ES-I3 (cell line): Measurements from ENCODE around the gene CERS6.

ENCODE experiments used
- H3K36me3 ChIP-seq: 2 replicates; pipeline ENCODE4 v1.6.1; 2013; ENCODE audit warnings: mild to moderate bottlenecking, low read length, control low read depth, moderate library complexity; ENCODE audit not compliant: insufficient read depth
- H3K4me1 ChIP-seq: 2 replicates; pipeline ENCODE4 v1.6.1; 2013; ENCODE audit warnings: mild to moderate bottlenecking, control low read depth, low read length; ENCODE audit not compliant: insufficient read depth
- H3K9ac ChIP-seq: 2 replicates; pipeline ENCODE4 v1.6.1; 2013; ENCODE audit warnings: low read depth, mild to moderate bottlenecking, low read length, moderate library complexity
- H3K9me3 ChIP-seq: 2 replicates; pipeline ENCODE4 v1.6.1; 2013; ENCODE audit warnings: mild to moderate bottlenecking, low read length, moderate library complexity; ENCODE audit not compliant: control insufficient read depth, insufficient read depth

The CERS6 gene

DNA sequence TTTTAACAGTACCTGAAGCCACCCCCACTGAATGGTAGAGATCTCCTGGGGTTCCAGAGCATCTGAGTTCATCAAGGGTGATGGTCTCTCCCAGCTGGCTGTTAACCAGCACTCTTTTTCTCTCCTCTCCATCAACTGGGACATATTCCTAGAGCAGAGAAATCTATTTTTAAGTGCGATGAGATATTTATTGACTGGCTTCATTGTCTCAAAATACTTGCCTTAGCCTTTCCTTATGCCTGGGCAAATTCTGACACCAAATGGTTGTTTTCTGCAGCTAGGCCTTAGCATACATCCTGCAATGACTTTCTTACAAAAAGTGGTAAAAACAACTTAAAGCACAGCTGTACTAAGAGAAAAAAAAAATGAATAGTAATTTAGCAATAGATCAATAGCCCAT is 365.9 kb downstream of the CERS6 start:
- Histone ChIP-seq H3K36me3 (no peaks in the 10 kb centered on the region), H3K4me1 (no peaks in the 10 kb centered on the region), H3K9ac (no peak overlapping the region), H3K9me3 (no peaks in the 10 kb centered on the region)
